Neutrophil (primary cell): ENCODE results near the gene MZT2A.
"Not testable (repeated sequence)": the region's sequence is repeated elsewhere in the genome, so short reads cannot be mapped to it uniquely, and the experiment has no call there.

Source experiments
- H3K27ac ChIP-seq: fragments of 200-600 bp; sonication (generic); 2 replicates; pipeline ENCODE4 v1.5.1; 2016; ENCODE audit warnings: mild to moderate bottlenecking, moderate library complexity
- H3K27me3 ChIP-seq: fragments of 200-600 bp; sonication (generic); 2 replicates; pipeline ENCODE4 v1.6.0; 2016; ENCODE audit warnings: mild to moderate bottlenecking
- H3K36me3 ChIP-seq: fragments of 200-600 bp; sonication (generic); 2 replicates; pipeline ENCODE4 v1.5.1; 2017
- H3K4me1 ChIP-seq, 2 experiments: fragments of 200-600 bp in 1 of 2; sonication (generic) in 1 of 2; 1 replicate in 1 of 2; 2 replicates in 1 of 2; pipeline versions ENCODE4 v1.5.1 to v1.6.1; 2013 to 2016; ENCODE audit warnings: low read depth in 1 of 2, low read length in 1 of 2, mild to moderate bottlenecking in 1 of 2, moderate library complexity in 1 of 2; ENCODE audit not compliant: control insufficient read depth in 1 of 2, insufficient read depth in 1 of 2
- H3K4me3 ChIP-seq, 2 experiments: fragments of 200-600 bp in 1 of 2; sonication (generic) in 1 of 2; 1 replicate in 1 of 2; 2 replicates in 1 of 2; pipeline ENCODE4 v1.5.1; 2013 to 2016; ENCODE audit warnings: low read depth in 1 of 2, low read length in 1 of 2, mild to moderate bottlenecking in 1 of 2, moderate library complexity in 1 of 2
- H3K9me3 ChIP-seq: fragments of 200-600 bp; sonication (generic); 2 replicates; pipeline ENCODE4 v1.5.1; 2016
- TF ChIP-seq, protein P1 (sequence below): fragments of 200-600 bp; sonication (generic); IDR thresholded peaks from 2 replicates; pipeline ENCODE4 v1.5.1; 2016; ENCODE audit warnings: antibody characterized with exemption

The MZT2A gene

GRCh38 chr2:131529864-131530445 is 37.8 kb upstream of the MZT2A start:
- not testable (repeated sequence) for H3K4me3 ChIP-seq, H3K9me3 ChIP-seq, H3K4me1 ChIP-seq, H3K27ac ChIP-seq, H3K36me3 ChIP-seq
- H3K27me3 ChIP-seq = peaks cover 50% of the 10 kb centered on the region

- not testable (repeated sequence) for H3K27ac ChIP-seq, H3K4me1 ChIP-seq, H3K9me3 ChIP-seq, H3K36me3 ChIP-seq, H3K4me3 ChIP-seq
- peaks cover 50% of the 10 kb centered on the region for H3K27me3 ChIP-seq
Measured at GRCh38 chr2:131528981-131529863, 37.0 kb upstream of the MZT2A start.

DNA sequence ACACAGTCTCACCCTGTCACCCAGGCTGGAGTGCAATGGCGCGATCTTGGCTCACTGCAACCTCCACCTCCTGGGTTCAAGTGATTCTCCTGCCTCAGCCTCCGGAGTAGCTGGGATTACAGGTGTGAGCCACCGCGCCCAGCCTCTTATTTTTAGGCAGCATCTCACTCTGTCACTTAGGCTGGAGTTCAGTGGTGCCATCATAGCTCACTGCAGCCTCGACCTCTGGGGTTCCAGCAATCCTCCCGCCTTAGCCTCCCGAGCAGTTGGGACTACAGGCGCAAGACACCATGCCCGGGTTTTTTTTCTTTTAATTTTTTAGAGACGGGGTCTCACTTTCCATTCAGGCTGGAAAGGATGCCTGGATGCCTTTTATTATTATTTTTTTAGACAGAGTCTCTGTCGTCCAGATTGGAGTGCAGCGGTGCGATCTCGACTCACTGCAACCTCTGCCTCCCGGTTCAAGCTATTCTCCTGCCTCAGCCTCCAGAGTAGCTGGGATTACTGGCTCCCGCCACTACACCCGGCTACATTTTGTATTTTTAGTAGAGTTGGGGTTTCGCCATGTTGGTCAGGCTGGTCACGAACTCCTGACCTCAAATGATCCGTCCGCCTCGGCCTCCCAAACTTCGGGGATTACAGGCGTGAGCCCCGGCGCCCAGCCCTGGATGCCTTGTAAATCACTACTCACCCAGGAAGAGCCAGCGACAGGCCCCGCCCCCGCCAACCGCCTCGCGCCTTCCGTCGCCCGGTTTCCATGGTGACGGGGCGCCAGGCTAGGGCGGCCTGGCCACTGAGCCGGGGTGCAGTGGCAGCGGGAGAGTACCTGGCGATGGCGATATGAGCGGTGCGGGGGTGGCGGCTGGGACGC is 35.2 kb upstream of the MZT2A start, which contains the start of gene CCDC74A:
Gene CCDC74A, plus strand, starts transcription at position 758 of the 871 bp plus-strand sequence. Its CDS starts 83 bp downstream, at position 841.
- Histone ChIP-seq H3K4me3 (peak within 1 kb of the TSS; percentile 18 to 20), H3K27me3 (peaks cover 50% of the 10 kb centered on the region)
- not testable (repeated sequence) for H3K36me3 ChIP-seq, H3K9me3 ChIP-seq, H3K27ac ChIP-seq, H3K4me1 ChIP-seq

DNA sequence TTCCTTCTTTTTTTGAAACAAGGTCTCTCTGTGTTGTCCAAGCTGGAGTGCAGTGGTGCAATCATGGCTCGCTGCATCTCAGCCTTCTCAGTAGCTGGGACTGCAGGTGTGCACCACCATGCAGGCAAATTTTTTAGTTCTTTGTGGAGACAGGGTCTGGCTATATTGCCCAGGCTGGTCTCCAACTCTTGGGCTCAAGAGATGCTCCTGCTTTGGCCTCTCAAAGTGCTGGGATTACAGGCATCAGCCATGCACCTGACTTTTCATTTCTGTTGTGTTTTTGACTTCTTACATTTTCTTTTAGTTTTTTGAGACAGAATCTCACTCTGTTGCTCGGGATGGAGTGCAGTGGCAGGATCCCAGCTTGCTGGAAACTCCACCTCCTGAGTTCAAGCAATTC is 33.1 kb upstream of the MZT2A start:
- H3K4me3 ChIP-seq, H3K9me3 ChIP-seq, H3K27ac ChIP-seq, H3K4me1 ChIP-seq: not testable (repeated sequence)
- H3K36me3 ChIP-seq = peaks cover 13% of the 10 kb centered on the region
- H3K27me3 ChIP-seq = peaks cover 49% of the 10 kb centered on the region

GRCh38 chr2:131521961-131522781 is 30.0 kb upstream of the MZT2A start:
- TF ChIP-seq, protein P1, sequence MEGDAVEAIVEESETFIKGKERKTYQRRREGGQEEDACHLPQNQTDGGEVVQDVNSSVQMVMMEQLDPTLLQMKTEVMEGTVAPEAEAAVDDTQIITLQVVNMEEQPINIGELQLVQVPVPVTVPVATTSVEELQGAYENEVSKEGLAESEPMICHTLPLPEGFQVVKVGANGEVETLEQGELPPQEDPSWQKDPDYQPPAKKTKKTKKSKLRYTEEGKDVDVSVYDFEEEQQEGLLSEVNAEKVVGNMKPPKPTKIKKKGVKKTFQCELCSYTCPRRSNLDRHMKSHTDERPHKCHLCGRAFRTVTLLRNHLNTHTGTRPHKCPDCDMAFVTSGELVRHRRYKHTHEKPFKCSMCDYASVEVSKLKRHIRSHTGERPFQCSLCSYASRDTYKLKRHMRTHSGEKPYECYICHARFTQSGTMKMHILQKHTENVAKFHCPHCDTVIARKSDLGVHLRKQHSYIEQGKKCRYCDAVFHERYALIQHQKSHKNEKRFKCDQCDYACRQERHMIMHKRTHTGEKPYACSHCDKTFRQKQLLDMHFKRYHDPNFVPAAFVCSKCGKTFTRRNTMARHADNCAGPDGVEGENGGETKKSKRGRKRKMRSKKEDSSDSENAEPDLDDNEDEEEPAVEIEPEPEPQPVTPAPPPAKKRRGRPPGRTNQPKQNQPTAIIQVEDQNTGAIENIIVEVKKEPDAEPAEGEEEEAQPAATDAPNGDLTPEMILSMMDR = no peak

GRCh38 chr2:131521524-131521923 is 29.3 kb upstream of the MZT2A start:
- H3K9me3 ChIP-seq, H3K4me3 ChIP-seq, H3K4me1 ChIP-seq, H3K27ac ChIP-seq: not testable (repeated sequence)
- Histone ChIP-seq H3K36me3 (peaks cover 50% of the 10 kb centered on the region), H3K27me3 (peaks cover 12% of the 10 kb centered on the region)

More at GRCh38 chr2:131521961-131522781, 30.0 kb upstream of the MZT2A start:
- no peak overlapping the region for H3K27ac ChIP-seq
- H3K27me3 ChIP-seq = peaks cover 18% of the 10 kb centered on the region
- H3K36me3 ChIP-seq = peaks cover 43% of the 10 kb centered on the region
- no peaks in the 10 kb centered on the region for H3K9me3 ChIP-seq
- no peak overlapping the region for H3K4me3 ChIP-seq
- H3K4me1 ChIP-seq = no peaks in the 10 kb centered on the region

GRCh38 chr2:131520526-131520925 is 28.3 kb upstream of the MZT2A start:
- peaks cover 3% of the 10 kb centered on the region for H3K27me3 ChIP-seq
- no peak overlapping the region for H3K4me3 ChIP-seq
- H3K27ac ChIP-seq = no peak overlapping the region
- H3K4me1 ChIP-seq = no peaks in the 10 kb centered on the region
- H3K36me3 ChIP-seq = peaks cover 57% of the 10 kb centered on the region
- TF ChIP-seq, protein P1 = no peak
- H3K9me3 ChIP-seq = no peaks in the 10 kb centered on the region

DNA sequence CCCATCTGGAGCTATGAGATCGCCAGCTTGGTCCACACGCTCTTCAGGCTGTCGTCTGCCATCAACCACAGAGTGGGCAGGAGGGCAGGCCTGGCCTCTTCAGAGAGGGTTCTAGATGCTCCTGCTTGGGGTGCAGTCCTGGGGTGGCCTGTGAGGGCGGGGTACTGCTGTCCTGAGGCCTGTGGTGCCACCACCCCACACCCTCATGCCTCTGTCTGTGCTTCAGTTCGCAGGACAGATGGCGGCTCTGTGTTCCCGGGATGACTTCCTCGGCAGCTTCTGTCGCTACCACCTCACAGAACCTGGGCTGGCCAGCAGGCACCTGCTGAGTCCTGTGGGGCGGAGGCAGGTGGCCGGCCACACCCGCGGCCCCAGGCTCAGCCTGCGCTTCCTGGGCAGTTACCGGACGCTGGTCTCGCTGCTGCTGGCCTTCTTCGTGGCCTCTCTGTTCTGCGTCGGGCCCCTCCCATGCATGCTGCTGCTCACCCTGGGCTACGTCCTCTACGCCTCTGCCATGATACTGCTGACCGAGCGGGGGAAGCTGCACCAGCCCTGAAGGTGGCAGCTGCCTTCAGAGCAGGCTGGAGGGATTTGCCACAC is 27.8 kb upstream of the MZT2A start:
- H3K36me3 ChIP-seq = peaks cover 57% of the 10 kb centered on the region
- H3K4me1 ChIP-seq, H3K4me3 ChIP-seq, H3K9me3 ChIP-seq, H3K27ac ChIP-seq, H3K27me3 ChIP-seq: not testable (repeated sequence)
